GM21423 (cell line): ENCODE data around the gene TPK1.

ENCODE experiments used
- ATAC-seq: cut with Tn5 transposase; IDR thresholded peaks from one replicate; pipeline ENCODE4 v1.9.1; 2021; ENCODE audit warnings: mild to moderate bottlenecking, moderate library complexity; ENCODE audit not compliant: unreplicated experiment

TPK1 gene

GRCh38 chr7:144835652-144836544 lies at the start of gene TPK1:
Gene TPK1 (minus strand): TSS chr7:144836053. CDS start chr7:144835602, 451 bp downstream.
- peak; percentile 84 for ATAC-seq

- ATAC-seq: no peak
These were observed 49.6 kb upstream of the TPK1 start for GRCh38 chr7:144885478-144885877.

- no peak for ATAC-seq
These were observed 49.0 kb upstream of the TPK1 start for GRCh38 chr7:144884896-144885295.

GRCh38 chr7:144873316-144873845 lies 37.5 kb upstream of the TPK1 start:
- no peak for ATAC-seq

GRCh38 chr7:144869082-144869481 lies 33.2 kb upstream of the TPK1 start:
- ATAC-seq: no peak

GRCh38 chr7:144866189-144866588 lies 30.3 kb upstream of the TPK1 start:
- peak; percentile 79 for ATAC-seq

GRCh38 chr7:144863320-144863647 lies 27.4 kb upstream of the TPK1 start:
- ATAC-seq: no peak

- ATAC-seq: no peak
These were observed 26.9 kb upstream of the TPK1 start for GRCh38 chr7:144862612-144863319.

GRCh38 chr7:144859739-144860138 lies 23.9 kb upstream of the TPK1 start:
- no peak for ATAC-seq

GRCh38 chr7:144857463-144857862 lies 21.6 kb upstream of the TPK1 start:
- no peak for ATAC-seq

GRCh38 chr7:144854839-144855424 lies 19.1 kb upstream of the TPK1 start:
- no peak for ATAC-seq

- ATAC-seq: no peak
These were observed 17.7 kb upstream of the TPK1 start for GRCh38 chr7:144853542-144853941.

- ATAC-seq: no peak
These were observed 12.2 kb upstream of the TPK1 start for GRCh38 chr7:144848078-144848477.

GRCh38 chr7:144842377-144842851 lies 6.6 kb upstream of the TPK1 start:
- ATAC-seq: peak; percentile 94

GRCh38 chr7:144836545-144836842 lies 641 bp upstream of the TPK1 start:
- ATAC-seq: no peak

- ATAC-seq: peak; percentile 27
These were observed 670 bp downstream of the TPK1 start for GRCh38 chr7:144835155-144835611.

GRCh38 chr7:144834641-144835144 lies 1.2 kb downstream of the TPK1 start:
- ATAC-seq: peak; percentile 35

- no peak for ATAC-seq
These were observed 5.0 kb downstream of the TPK1 start for GRCh38 chr7:144830811-144831210.

- ATAC-seq: no peak
These were observed 5.6 kb downstream of the TPK1 start for GRCh38 chr7:144830024-144830785.

GRCh38 chr7:144827621-144828020 lies 8.2 kb downstream of the TPK1 start:
- ATAC-seq: no peak

- ATAC-seq: no peak
These were observed 9.6 kb downstream of the TPK1 start for GRCh38 chr7:144826208-144826607.
